CD4-positive, alpha-beta T cell treated with Interleukin-2 at 100 ng/mL for 4 hours (primary cell): ENCODE results near the gene LIN52.

ENCODE experiments used
- DNase-seq: peaks from one replicate; pipeline ENCODE4 v3.0.0-alpha.2; 2020; ENCODE audit warnings: low spot score

Gene LIN52

GRCh38 chr14:74084277-74085046 lies at the start of gene LIN52, which contains the start of gene ALDH6A1:
TSS of gene LIN52 (plus strand) at chr14:74084956. CDS start at chr14:74084975, 19 bp downstream.
TSS of gene ALDH6A1 (minus strand) at chr14:74084453. CDS start at chr14:74084394, 59 bp downstream.
- peak; percentile 100 for DNase-seq

GRCh38 chr14:74035556-74035955 lies 49.2 kb upstream of the LIN52 start:
- DNase-seq = no peak

GRCh38 chr14:74038020-74038859 lies 46.5 kb upstream of the LIN52 start:
- DNase-seq = peak; percentile 70

GRCh38 chr14:74042296-74042695 lies 42.5 kb upstream of the LIN52 start:
- DNase-seq = no peak

- DNase-seq = no peak
Measured at GRCh38 chr14:74045522-74045921, 39.2 kb upstream of the LIN52 start.

- DNase-seq = no peak
Measured at GRCh38 chr14:74048281-74048680, 36.5 kb upstream of the LIN52 start.

- no peak for DNase-seq
Measured at GRCh38 chr14:74049876-74050495, 34.8 kb upstream of the LIN52 start.

- DNase-seq = no peak
Measured at GRCh38 chr14:74062809-74063150, 22.0 kb upstream of the LIN52 start.

- DNase-seq = no peak
Measured at GRCh38 chr14:74064426-74064825, 20.3 kb upstream of the LIN52 start.

- no peak for DNase-seq
Measured at GRCh38 chr14:74064883-74065282, 19.9 kb upstream of the LIN52 start.

GRCh38 chr14:74065746-74066575 lies 18.8 kb upstream of the LIN52 start:
- DNase-seq = no peak

GRCh38 chr14:74077401-74077800 lies 7.4 kb upstream of the LIN52 start:
- no peak for DNase-seq

- DNase-seq = no peak
Measured at GRCh38 chr14:74080820-74081460, 3.8 kb upstream of the LIN52 start.

- no peak for DNase-seq
Measured at GRCh38 chr14:74081491-74081890, 3.3 kb upstream of the LIN52 start.

- no peak for DNase-seq
Measured at GRCh38 chr14:74083161-74083560, 1.6 kb upstream of the LIN52 start.

- DNase-seq = no peak
Measured at GRCh38 chr14:74083784-74084276, 926 bp upstream of the LIN52 start.

- no peak for DNase-seq
Measured at GRCh38 chr14:74085047-74085637, 386 bp downstream of the LIN52 start.

- no peak for DNase-seq
Measured at GRCh38 chr14:74085828-74086227, 1.1 kb downstream of the LIN52 start.

- no peak for DNase-seq
Measured at GRCh38 chr14:74089251-74090020, 4.7 kb downstream of the LIN52 start.

- no peak for DNase-seq
Measured at GRCh38 chr14:74105381-74105780, 20.6 kb downstream of the LIN52 start.
